ENCODE measurements around the gene GRM2. TPM values are rescaled to one million over a fixed set of nuclear protein-coding genes. Genes with fewer than 3 reads are reported as not detected.
"Not testable (repeated sequence)": the region's sequence is repeated elsewhere in the genome, so short reads cannot be mapped to it uniquely, and the experiment has no call there.

Gene GRM2
- total RNA-seq, 4 donors from 2014 or later = 0.30 to 1.8 (median 0.48) TPM; not detected in 1

DNA sequence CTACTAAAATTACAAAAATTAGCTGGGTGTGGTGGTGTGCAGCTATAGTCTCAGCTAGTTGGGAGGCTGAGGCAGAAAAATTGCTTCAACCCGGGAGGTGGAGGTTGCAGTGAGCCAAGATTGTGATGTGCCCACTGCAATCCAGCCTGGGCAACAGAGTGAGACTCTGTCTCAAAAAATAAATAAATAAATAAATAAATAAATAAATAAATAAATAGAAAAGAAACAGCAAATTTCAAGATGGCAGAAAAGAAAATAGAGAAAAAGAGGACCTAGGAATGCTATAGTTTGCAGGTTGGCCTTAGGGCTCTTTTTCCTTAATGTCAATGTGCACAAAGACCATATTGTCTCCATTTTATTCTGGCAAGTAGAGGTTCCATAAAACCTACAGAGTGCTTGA lies 44.0 kb downstream of the GRM2 start:
- TF ChIP-seq, protein P1, sequence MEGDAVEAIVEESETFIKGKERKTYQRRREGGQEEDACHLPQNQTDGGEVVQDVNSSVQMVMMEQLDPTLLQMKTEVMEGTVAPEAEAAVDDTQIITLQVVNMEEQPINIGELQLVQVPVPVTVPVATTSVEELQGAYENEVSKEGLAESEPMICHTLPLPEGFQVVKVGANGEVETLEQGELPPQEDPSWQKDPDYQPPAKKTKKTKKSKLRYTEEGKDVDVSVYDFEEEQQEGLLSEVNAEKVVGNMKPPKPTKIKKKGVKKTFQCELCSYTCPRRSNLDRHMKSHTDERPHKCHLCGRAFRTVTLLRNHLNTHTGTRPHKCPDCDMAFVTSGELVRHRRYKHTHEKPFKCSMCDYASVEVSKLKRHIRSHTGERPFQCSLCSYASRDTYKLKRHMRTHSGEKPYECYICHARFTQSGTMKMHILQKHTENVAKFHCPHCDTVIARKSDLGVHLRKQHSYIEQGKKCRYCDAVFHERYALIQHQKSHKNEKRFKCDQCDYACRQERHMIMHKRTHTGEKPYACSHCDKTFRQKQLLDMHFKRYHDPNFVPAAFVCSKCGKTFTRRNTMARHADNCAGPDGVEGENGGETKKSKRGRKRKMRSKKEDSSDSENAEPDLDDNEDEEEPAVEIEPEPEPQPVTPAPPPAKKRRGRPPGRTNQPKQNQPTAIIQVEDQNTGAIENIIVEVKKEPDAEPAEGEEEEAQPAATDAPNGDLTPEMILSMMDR (IDR thresholded peaks at IDR 0.05) = no peak
- no peak for TF ChIP-seq POLR2A (IDR thresholded peaks at IDR 0.05)
- H3K27ac ChIP-seq = no peak overlapping the region
- no peak overlapping the region for H3K4me3 ChIP-seq
- H3K27me3 ChIP-seq = no peaks in the 10 kb centered on the region
- H3K9me3 ChIP-seq = no peaks in the 10 kb centered on the region
- no peaks in the 10 kb centered on the region for H3K36me3 ChIP-seq
- DNase-seq = no peak
- no peaks in the 10 kb centered on the region for H3K4me1 ChIP-seq
- intact Hi-C loops (cut with DNase I; ENCODE audit: low total_unique reads) = no loop called here

DNA sequence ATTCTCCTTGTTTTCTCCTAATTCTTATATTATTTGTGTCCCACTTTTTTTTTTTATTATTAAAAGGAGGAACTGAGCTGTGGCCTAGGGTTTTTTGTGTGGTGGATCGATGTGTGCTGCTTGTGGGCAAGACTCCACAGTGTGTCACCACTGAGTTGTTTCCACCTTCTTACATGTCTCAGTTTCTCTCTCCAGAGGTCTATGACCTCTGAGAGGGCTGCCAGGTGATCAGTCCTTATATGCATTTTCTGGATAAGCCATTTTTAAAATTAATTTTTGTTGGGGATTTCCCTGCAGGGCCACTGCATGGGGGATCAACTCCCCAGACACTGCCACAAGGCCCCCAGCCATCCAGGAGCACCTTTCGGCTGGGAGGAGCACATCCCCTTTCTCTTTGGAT lies 44.4 kb downstream of the GRM2 start:
- no peaks in the 10 kb centered on the region for H3K27me3 ChIP-seq
- no peak for TF ChIP-seq POLR2A (IDR thresholded peaks at IDR 0.05)
- TF ChIP-seq, protein P1 (IDR thresholded peaks at IDR 0.05) = no peak
- intact Hi-C loops (cut with DNase I; ENCODE audit: low total_unique reads) = no loop called here
- no peaks in the 10 kb centered on the region for H3K36me3 ChIP-seq
- H3K4me1 ChIP-seq = no peaks in the 10 kb centered on the region
- H3K9me3 ChIP-seq = no peaks in the 10 kb centered on the region
- no peak for DNase-seq
- no peak overlapping the region for H3K4me3 ChIP-seq
- H3K27ac ChIP-seq = no peak overlapping the region

GRCh38 chr3:51753763-51754750 lies 47.2 kb downstream of the GRM2 start:
- H3K9me3 ChIP-seq; H3K4me3 ChIP-seq; H3K27me3 ChIP-seq; intact Hi-C loops (cut with DNase I; ENCODE audit: low total_unique reads); DNase-seq; H3K36me3 ChIP-seq; H3K27ac ChIP-seq; H3K4me1 ChIP-seq: not testable (repeated sequence)

GRCh38 chr3:51759203-51759602 lies 52.3 kb downstream of the GRM2 start:
- no peaks in the 10 kb centered on the region for H3K36me3 ChIP-seq
- H3K27me3 ChIP-seq = no peaks in the 10 kb centered on the region
- TF ChIP-seq POLR2A (IDR thresholded peaks at IDR 0.05) = no peak
- TF ChIP-seq, protein P1 (IDR thresholded peaks at IDR 0.05) = no peak
- no peak for DNase-seq
- no peaks in the 10 kb centered on the region for H3K4me1 ChIP-seq
- H3K9me3 ChIP-seq = peaks cover 0 to 10% of the 10 kb centered on the region in 2 donors
- intact Hi-C loops (cut with DNase I; ENCODE audit: low total_unique reads) = no loop called here
- no peak overlapping the region for H3K27ac ChIP-seq
- H3K4me3 ChIP-seq = no peak overlapping the region

Small RNA genes lying within 50 kb of the gene (small RNA-seq; reads per million reads assigned to genes)
- 908 reads per million, percentile 98 among the genes with 10 or more reads in this experiment for gene RNA5SP132

Other genes starting within 250 kb of the GRM2 start
- 10 to 100 TPM in 3 of 4 donors, 1 to 10 TPM in 1; 7.9 to 24.7 (median 16.1) TPM for gene DCAF1, start 207.1 kb upstream of the GRM2 start, total RNA-seq
- gene RAD54L2, start 168.3 kb upstream of the GRM2 start, total RNA-seq = 10 to 100 TPM in 3 of 4 donors, 1 to 10 TPM in 1; 5.9 to 43.4 (median 19.1) TPM
- 10 to 100 TPM; 35.3 to 74.8 (median 48.8) TPM for gene TEX264, start 35.8 kb upstream of the GRM2 start, total RNA-seq
- not detected for gene IQCF6, start 72.2 kb downstream of the GRM2 start, total RNA-seq
- not detected for gene IQCF2, start 154.5 kb downstream of the GRM2 start, total RNA-seq
- not detected for gene IQCF5, start 168.5 kb downstream of the GRM2 start, total RNA-seq
- gene IQCF1, start 196.3 kb downstream of the GRM2 start, total RNA-seq = not detected
- 10 to 100 TPM in 2 of 4 donors, 1 to 10 TPM in 2; 4.4 to 20.5 (median 11.6) TPM for gene RRP9, start 234.8 kb downstream of the GRM2 start, total RNA-seq
- gene PARP3, start 235.3 kb downstream of the GRM2 start, total RNA-seq = 10 to 100 TPM in 2 of 4 donors, 1 to 10 TPM in 2; 5.1 to 22.4 (median 11.4) TPM
- 1 to 10 TPM in 1 of 4 donors, under 1 TPM in 2, not detected in 1; 0.28 to 8.2 (median 0.34) TPM for gene GPR62, start 248.3 kb downstream of the GRM2 start, total RNA-seq

Data from uterus (tissue), 4 donors.